ENCODE results near the gene GOLGA6L1.
"Not testable (repeated sequence)": the region's sequence is repeated elsewhere in the genome, so short reads cannot be mapped to it uniquely, and the experiment has no call there.

GOLGA6L1 gene, protein sequence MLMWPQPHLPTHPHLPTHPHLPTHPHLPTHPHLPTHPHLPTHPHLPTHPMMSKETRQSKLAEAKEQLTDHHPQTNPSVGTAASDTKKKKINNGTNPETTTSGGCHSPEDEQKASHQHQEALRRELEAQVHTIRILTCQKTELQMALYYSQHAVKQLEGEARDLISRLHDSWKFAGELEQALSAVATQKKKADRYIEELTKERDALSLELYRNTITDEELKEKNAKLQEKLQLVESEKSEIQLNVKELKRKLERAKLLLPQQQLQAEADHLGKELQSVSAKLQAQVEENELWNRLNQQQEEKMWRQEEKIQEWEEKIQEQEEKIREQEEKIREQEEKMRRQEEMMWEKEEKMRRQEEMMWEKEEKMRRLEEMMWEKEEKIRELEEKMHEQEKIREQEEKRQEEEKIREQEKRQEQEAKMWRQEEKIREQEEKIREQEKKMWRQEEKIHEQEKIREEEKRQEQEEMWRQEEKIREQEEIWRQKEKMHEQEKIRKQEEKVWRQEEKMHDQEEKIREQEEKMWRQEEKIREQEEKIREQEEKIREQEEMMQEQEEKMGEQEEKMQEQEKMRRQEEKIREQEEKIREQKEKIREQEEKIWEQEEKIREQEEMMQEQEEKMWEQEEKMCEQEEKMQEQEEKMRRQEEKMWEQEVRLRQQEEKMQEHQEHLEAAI

DNA sequence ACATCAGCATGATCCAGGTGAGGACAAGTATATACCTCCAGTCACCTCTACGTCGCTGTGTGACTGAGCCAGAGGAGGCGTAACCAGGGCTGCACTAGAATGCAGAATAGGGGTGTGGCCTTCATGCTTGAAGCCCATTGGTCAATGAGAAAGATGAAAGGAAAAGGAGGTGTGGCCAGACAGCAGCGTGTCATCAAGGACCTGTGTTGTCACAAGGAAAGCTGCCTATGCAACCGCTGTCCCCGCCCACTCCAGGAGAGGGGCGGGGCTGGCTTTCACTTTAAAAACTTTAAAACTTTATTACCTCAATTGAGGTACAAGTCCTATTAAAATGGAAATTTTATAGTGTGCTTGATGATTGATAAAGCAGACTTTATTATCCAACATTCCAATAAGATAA, at the start of gene GOLGA6L1:
Gene GOLGA6L1 (minus strand): TSS at position 101 of the 400 bp plus-strand sequence. CDS start 91 bp downstream, at position 10.
- not testable (repeated sequence) for DNase-seq

DNA sequence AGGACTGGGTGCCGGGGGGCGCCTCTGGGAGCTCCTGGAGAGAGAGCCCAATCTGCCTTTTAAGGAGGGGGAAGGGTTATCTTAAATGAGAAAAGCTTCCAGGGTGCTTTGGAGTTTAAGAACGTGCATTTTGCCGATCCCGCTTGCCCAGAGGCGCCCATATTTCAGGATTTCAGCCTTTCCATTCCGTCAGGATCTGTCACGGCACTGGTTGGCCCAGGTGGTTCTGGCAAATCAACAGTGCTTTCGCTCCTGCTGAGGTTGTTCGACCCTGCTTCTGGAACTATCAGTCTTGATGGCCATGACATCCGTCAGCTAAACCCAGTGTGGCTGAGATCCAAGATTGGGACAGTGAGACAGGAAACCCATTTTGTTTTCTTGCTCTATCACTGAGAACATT, 44.6 kb upstream of the GOLGA6L1 start:
- DNase-seq = not testable (repeated sequence)

DNA sequence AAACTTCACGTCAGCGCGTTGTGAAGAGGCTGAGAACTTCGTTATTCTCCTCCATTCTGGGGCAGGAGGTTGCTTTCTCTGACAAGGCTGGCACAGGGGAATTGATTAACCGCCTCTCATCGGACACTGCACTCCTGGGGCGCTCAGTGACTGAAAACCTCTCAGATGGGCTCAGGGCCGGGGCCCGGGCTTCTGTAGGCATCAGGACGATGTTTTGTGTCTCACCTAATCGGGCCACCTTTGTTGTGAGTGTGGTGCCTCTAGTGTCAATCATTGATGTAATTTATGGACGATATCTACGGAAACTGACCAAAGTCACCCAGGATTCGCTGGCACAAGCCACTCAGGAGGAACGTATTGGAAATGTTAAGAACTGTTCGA, 43.9 kb upstream of the GOLGA6L1 start:
- DNase-seq = not testable (repeated sequence)

DNA sequence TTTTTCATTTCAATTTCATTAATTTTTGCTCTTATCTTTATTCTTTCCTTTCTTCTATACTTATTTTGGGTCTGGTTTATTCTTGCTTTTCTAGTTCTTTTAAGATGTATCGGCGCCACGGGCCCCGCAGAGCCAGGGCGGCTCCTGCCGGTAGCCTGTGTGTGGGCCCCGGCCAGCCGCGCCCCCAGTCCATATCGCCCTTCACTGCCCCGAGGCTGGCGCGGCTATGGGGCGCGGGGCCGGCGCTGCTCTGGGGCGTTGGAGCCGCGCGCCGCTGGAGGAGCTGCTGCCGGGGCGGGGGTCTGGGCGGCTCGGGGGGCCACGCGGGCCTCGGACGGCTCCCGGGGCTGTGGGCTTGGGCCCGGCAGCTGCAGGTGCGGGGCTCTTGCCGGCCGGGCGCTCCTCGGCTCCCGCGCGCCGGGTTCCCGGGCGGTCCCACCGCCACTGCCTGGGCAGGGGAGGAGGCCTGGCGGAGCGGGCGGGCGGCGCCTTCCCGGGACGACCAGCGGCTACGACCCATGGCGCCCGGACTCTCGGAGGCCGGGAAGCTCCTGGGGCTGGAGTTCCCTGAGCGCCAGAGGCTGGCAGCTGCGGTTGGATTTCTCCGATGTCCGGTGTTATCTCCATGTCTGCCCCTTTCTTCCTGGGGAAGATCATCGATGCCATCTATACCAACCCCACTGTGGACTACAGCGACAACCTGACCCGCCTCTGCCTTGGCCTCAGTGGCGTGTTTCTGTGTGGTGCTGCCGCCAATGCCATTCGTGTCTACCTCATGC, 43.3 kb upstream of the GOLGA6L1 start:
- not testable (repeated sequence) for DNase-seq

DNA sequence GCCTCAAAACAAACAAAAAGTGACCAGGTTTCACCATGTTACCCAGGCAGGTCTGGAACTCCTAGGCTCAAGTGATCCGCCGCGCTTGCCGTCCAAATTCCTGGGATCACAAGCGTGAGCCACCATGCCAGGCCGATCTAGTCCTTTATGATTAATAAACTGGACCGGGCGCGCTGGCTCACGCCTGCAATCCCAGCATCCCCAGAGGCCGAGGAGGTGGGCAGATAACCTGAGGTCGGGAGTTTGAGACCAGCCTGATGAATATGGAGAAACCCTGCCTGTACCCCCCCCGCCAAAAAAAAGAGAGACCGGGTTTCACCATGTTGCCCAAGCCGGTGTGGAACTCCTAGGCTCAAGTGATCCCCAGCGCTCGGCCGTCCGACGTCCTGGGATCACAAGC, 40.1 kb upstream of the GOLGA6L1 start:
- not testable (repeated sequence) for DNase-seq

DNA sequence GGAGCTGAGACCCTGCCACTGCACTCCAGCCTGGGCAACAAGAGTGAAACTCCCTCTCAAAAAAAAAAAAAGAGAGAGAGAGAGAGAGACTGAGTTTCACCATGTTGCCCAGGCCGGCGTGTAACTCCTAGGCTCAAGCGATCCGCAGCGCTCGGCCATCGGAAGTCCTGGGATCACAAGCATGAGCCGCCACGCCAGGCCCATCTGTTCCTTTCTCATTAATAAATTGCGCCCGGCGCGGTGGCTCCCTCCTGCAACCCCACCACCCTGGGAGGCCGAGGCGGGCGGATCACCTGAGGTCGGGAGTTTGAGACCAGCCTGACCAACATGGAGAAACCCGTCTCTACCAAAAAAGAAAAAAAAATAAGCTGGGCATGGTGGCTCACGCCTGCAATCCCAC, 39.0 kb upstream of the GOLGA6L1 start:
- not testable (repeated sequence) for DNase-seq

DNA sequence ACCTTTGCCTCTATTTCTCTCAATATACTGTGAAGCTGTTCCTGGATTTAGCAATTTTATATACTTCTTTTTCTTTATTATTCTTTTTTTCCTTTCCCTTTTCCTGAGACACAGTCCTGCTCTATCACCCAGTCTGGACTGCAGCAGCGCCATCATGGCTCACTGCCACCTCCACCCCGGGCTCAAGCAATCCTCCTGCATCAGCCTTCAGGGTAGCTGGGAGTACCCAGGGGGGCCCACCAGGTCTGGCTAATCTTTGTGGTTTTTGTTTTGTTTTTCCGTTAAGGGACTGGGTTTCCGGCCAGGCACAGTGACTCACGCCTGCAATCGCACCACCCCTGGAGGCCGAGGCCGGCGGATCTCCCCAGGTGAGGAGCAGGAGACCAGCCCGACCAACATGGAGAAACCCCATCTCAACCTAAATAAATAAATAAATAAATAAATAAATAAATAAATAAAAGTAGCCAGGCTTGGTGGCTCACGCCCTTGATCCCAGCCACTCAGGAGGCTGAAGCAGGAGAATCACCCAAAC, 38.1 kb upstream of the GOLGA6L1 start:
- not testable (repeated sequence) for DNase-seq

DNA sequence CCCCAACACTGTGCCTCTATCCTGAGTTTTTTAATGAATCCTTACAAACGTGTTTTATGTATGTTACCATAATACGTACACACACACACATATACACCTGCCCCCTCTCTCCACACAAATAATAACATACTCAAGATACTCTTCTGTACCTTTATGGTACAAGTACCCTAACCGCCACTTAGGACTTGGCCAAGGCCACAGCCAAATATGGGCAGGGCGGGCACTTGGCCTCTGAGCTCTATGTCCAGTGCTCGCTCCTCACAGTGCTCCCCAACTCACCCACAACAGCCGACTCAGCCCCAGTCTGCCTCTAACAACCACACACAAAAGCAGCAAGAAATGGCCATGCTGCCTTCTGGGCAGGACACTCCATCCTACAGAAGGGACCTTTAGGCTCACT, 3.8 kb downstream of the GOLGA6L1 start:
- not testable (repeated sequence) for DNase-seq

DNA sequence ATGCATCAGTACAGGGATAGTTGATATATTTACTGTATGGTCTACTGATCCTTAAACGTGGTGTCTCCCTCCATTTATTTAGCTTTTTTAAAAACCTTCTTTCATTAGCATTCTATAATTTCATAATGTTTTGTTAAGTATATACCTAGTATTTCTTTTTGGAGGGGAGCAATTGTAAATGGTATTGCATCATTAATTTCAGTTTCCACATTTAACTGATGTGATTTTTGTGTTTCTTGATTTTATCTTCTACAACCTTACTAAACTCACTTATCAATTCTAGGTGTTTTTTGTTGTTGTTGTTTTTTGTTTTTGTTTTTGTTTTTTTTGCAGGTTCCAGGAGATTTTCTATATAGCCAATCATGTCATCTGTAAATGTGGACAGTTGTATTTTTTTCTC, 18.4 kb downstream of the GOLGA6L1 start:
- no peak for DNase-seq

DNA sequence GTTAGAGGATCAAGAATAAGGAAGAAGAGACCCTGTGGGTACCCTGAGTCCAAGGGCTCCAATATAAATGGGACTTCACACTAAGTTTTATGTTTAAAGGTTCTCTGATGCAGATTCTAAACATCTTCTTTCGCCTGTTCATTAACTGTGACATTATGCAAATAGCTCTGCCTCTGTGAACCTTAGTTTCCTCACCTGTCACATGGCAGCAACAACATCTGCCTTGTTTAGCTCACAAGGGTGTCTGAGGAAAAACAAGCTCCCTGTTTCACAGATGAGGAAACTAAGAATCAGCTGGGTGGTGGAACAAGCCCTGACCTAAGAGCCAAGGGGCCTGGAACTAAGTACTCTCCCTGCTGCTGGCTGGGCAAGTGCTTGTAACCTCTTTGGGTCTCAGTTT, 40.8 kb downstream of the GOLGA6L1 start:
- DNase-seq = no peak

DNA sequence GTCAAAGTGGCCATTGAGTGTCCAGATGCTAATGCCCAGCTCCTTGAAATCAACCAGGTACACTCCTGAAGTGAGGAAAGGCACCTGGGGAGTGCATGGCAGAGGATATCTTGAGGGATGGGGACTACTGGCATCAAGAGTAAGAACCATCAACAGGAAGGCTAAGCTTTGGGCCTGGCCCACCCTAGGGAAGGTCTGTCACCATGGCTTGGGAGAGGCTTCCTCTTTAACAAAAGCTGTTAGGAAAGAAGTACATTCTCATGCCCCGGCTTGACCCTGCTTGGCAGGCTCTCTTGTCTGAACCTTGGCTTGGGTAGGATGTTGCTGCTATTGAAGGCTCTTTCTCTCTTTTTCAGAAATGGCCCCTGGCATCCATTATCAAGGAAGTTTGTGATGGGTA, 53.5 kb downstream of the GOLGA6L1 start:
- no peak for DNase-seq

DNA sequence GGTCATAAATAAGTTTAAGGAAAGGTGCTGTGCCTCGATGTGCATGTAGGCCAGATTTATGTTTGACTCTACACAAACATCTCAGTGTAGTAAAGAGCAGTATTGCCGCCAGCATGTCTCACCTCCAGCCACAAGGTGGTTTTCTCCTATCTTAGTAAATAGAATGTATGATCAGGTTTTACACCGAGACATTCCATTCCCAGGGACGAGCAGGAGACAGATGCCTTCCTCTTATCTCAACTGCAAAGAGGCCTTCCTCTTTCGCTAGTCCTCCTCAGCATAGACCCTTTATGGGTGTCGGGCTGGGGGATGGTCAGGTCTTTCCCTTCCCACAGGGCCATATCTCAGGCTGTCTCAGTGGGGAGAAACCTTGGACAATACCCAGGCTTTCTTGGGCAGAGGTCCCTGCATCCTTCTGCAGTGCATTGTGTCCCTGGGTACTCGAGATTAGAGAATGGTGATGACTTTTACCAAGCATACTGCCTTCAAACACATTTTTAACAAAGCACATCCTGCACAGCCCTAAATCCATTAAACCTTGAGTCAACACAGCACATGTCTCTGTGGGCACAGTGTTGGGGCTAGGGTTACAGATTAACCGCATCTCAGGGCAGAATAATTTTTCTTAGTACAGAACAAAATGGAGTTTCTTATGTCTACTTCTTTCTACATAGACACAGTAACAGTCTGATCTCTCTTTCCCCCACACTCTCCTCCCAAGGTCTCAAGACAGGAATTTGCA, 54.5 kb downstream of the GOLGA6L1 start:
- DNase-seq = not testable (repeated sequence)

DNA sequence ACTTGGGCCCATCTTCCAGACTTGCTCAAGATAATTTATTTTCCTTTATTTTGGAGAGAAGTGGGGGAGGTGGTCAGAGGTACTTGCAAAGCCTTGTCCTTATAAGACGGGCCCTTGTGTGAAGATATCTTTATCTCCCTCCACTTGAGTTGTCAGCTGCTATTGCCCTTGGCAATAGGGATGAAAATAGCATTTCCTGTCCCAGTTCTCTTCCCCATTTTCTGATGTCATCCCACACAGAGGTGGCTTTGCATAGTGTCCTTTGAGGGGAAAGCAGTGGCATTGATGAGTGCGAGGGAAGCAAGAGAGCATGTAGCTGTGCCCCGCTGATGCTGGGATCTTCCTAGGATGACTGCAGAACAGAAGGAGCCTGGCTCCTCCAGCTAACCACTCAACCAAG, 55.4 kb downstream of the GOLGA6L1 start:
- no peak for DNase-seq

DNA sequence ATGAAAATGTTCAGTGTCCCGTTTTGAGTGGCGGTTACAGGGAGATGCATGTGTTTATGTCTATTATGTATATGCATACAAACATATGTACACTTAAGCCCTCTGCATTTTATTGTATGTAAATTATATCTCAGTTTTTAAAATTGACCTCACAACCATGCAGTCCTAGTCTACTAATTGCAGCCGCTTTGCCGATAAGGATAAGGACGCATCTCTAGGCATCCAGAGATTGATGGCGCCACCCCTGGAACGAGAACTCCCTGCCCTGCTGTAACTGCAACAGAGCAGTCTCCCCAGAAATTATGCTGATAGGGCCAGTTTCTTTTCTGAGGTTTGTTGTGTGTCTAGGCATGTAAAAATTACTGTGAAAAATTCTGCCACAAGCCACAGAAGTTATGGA, 56.9 kb downstream of the GOLGA6L1 start:
- DNase-seq = no peak
